ENCODE measurements around the gene ARL10. TPM values are rescaled to one million over a fixed set of nuclear protein-coding genes. Genes with fewer than 3 reads are reported as not detected.
A peak's percentile ranks its signal among the peaks of the same experiment; 100 is the strongest.

The ARL10 gene
- total and polyA plus RNA-seq, 4 donors, result 1.5 to 13.4 (median 4.3) TPM

GRCh38 chr5:176371621-176372539 lies 6.6 kb downstream of the ARL10 start:
- TF ChIP-seq CTCF (IDR thresholded peaks at IDR 0.05; ENCODE audit: control extremely low read depth, extremely low read depth), result no peak
- Histone ChIP-seq H3K9ac (ENCODE audit: insufficient read depth in 1 of 2, low read length in 2 of 2) (no peak overlapping the region), H3K27me3 (ENCODE audit: control insufficient read depth in 3 of 3, insufficient read depth in 3 of 3, low read length in 2 of 3) (no peaks in the 10 kb centered on the region), H3K4me3 (no peak overlapping the region), H3K9me3 (ENCODE audit: control insufficient read depth in 4 of 4, insufficient read depth in 3 of 4, low read length in 3 of 4) (no peaks in the 10 kb centered on the region), H3K36me3 (ENCODE audit: control insufficient read depth in 4 of 4, insufficient read depth in 4 of 4, low read length in 4 of 4) (peaks cover 0 to 33% (median 8%) of the 10 kb centered on the region in 4 donors), H3K27ac (ENCODE audit: low read depth in 1 of 2, low read length in 1 of 2) (peak overlapping the region in 1 of 2 donors; percentile 11), H3K4me1 (ENCODE audit: control insufficient read depth in 5 of 5, insufficient read depth in 5 of 5, low read length in 5 of 5) (peaks cover 0 to 12% (median 4%) of the 10 kb centered on the region in 5 donors)
- DNase-seq (no peak), ATAC-seq (ENCODE audit: insufficient read depth, low FRiP score) (no peak)
- WGBS, 2 donors, result 91 to 92% methylated on average over 13 of the region's 13 CpGs

GRCh38 chr5:176373100-176373818 lies 8.0 kb downstream of the ARL10 start:
- Histone ChIP-seq H3K9me3 (ENCODE audit: control insufficient read depth in 4 of 4, insufficient read depth in 3 of 4, low read length in 3 of 4) (no peaks in the 10 kb centered on the region), H3K4me1 (ENCODE audit: control insufficient read depth in 5 of 5, insufficient read depth in 5 of 5, low read length in 5 of 5) (peaks cover 0 to 12% (median 4%) of the 10 kb centered on the region in 5 donors), H3K27ac (ENCODE audit: low read depth in 1 of 2, low read length in 1 of 2) (no peak overlapping the region), H3K36me3 (ENCODE audit: control insufficient read depth in 4 of 4, insufficient read depth in 4 of 4, low read length in 4 of 4) (peaks cover under 1 to 27% (median 7%) of the 10 kb centered on the region in 4 donors), H3K27me3 (ENCODE audit: control insufficient read depth in 3 of 3, insufficient read depth in 3 of 3, low read length in 2 of 3) (no peaks in the 10 kb centered on the region), H3K4me3 (no peak overlapping the region), H3K9ac (ENCODE audit: insufficient read depth in 1 of 2, low read length in 2 of 2) (no peak overlapping the region)
- DNase-seq (peak; percentile 51 to 69 (median 58)), ATAC-seq (ENCODE audit: insufficient read depth, low FRiP score) (no peak)
- WGBS, 2 donors, result 69% methylated on average over 7 of the region's 7 CpGs
- no peak for TF ChIP-seq CTCF (IDR thresholded peaks at IDR 0.05; ENCODE audit: control extremely low read depth, extremely low read depth)

- DNase-seq (no peak), ATAC-seq (ENCODE audit: insufficient read depth, low FRiP score) (no peak)
- Histone ChIP-seq H3K27me3 (ENCODE audit: control insufficient read depth in 3 of 3, insufficient read depth in 3 of 3, low read length in 2 of 3) (no peaks in the 10 kb centered on the region), H3K9me3 (ENCODE audit: control insufficient read depth in 4 of 4, insufficient read depth in 3 of 4, low read length in 3 of 4) (no peaks in the 10 kb centered on the region), H3K4me1 (ENCODE audit: control insufficient read depth in 5 of 5, insufficient read depth in 5 of 5, low read length in 5 of 5) (peaks cover 0 to 1% (median 0%) of the 10 kb centered on the region in 5 donors), H3K9ac (ENCODE audit: insufficient read depth in 1 of 2, low read length in 2 of 2) (no peak overlapping the region), H3K27ac (ENCODE audit: low read depth in 1 of 2, low read length in 1 of 2) (no peak overlapping the region), H3K4me3 (no peak overlapping the region), H3K36me3 (ENCODE audit: control insufficient read depth in 4 of 4, insufficient read depth in 4 of 4, low read length in 4 of 4) (peaks cover 13 to 28% (median 20%) of the 10 kb centered on the region in 4 donors)
- TF ChIP-seq CTCF (IDR thresholded peaks at IDR 0.05; ENCODE audit: control extremely low read depth, extremely low read depth), result no peak
- WGBS, 2 donors, result 65 to 81% methylated on average over 3 of the region's 3 CpGs
These were observed 14.6 kb downstream of the ARL10 start for GRCh38 chr5:176379881-176380280.

Measured in lung (tissue), 12 donors.